NCI-H748 (cell line): ENCODE measurements around the gene C1orf53.
A peak's percentile ranks its signal among the peaks of the same experiment; 100 is the strongest.

Source experiments
- DNase-seq: peaks from one replicate; lab custom pipeline; 2025; ENCODE audit not compliant: unreplicated experiment; lab: John Stamatoyannopoulos, UW

The C1orf53 gene

DNA sequence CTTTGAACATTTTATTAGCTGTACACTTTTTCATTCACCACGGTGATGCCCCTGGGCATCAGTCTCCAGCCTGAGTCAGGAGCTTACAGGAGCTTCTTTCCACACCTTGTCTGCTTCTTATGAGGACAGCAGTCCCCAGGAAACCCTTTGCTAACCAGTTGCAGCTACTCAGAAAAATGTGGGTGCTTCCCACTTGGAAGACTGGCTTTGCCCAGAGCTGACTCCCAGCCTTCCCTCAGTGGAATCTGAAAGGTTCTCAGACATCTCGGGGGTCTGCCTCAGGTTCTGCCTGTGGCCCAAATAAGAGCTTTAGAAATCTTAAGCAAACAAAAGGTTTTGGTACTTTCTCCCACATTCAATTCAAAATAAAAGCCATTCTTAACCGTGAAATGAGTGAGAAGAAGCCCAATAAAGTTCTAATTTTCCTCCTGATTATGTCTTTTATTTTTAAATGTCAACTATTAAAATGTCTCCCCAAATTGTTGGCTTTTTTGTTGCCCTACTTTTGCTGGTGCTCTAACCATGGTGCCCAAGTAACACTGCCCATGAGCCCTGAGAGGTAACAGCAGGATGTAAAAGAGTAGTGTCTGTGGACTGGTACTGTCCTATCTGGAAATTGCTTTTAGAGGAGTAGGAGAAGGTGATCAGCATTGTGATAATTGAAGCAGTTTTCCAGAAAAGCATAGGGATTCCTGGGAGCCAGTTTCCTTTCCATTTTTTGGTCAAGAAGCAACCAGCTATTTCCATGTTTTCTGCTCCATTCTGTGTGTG lies 5.6 kb downstream of the C1orf53 start:
- no peak for DNase-seq

DNA sequence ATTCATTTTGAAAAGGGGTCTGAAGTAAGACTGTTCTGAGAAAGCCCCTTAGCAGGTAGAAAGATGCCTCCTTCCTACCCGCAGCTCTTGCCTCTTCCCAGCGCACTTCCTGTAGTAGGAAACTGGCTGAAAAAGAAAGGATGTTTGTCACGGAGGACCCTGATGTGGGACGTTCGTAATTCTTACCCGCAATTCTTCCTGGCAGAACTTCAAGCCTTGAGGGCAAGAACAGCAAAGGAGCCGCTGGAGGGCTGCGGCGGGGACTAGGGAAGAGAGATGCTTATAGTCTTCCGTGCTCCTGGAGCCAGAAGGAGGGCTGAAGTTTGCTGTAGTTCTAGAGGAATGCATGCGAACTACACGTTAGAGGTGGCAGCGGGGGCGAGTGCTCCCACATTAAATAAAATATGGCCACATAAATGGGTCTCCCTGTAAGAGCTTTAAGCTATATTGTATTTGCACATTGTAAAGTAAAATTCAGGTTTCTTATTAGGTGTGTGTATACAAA lies 6.3 kb downstream of the C1orf53 start:
- DNase-seq = no peak

DNA sequence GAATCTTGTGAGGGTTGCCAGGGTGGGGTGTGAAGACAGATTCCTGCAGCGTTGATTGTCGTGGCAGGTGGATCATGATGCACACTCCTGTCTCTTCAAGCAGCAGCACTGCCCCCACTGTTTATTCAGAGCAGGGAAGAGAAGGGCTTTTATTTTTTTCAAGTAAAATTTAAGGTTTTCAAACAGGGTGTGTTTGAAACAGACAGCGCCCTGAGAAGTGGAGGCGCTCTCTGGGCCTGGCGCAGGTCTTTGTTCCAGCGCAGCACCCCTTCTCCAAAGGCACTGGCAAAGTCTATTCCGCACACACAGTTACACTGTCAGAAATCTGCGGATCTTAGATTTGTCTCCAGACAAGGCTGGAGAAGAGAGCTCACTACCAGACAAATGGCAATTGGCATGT lies 7.0 kb downstream of the C1orf53 start:
- no peak for DNase-seq

DNA sequence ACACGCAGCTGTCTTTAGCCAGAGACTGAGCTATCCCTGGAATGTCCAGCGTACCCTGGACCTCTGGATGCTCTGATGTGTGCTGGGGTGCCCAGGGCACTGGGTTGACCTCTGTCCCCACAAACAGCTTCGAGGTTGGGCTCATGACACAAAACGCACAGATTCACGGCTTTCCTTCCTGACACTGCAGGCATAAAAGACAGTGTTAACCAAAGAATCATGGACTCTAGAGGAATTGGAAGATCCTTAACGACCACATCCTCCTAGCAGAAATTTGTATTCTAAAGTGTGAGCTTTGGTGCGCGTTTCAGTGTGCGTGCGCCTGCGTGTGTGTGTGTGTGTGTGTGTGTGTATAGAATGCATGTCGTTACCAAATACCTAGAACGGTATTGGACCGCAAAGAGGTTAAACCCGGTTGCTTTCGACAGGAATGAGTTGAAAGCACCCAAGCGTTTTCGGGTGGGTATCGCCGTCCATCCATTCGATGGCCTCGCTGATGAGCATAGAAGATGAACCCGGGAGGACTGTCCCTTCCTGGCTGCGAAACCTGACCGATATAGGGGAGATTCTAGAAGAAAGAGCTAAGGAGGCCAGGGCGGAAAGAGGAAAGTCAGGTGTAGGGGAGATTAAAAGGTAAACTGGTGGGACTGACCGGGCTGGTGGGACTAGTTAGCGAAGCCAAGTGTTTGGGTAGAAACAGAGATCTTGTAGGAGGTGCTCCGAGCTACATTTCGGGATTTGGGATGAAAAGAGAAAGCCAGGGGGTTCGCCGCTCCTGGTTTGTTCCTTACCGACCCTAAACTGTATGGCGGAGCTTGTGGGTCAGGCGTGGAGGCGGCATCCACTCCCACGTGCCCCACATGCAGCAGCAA lies 7.9 kb downstream of the C1orf53 start:
- no peak for DNase-seq

DNA sequence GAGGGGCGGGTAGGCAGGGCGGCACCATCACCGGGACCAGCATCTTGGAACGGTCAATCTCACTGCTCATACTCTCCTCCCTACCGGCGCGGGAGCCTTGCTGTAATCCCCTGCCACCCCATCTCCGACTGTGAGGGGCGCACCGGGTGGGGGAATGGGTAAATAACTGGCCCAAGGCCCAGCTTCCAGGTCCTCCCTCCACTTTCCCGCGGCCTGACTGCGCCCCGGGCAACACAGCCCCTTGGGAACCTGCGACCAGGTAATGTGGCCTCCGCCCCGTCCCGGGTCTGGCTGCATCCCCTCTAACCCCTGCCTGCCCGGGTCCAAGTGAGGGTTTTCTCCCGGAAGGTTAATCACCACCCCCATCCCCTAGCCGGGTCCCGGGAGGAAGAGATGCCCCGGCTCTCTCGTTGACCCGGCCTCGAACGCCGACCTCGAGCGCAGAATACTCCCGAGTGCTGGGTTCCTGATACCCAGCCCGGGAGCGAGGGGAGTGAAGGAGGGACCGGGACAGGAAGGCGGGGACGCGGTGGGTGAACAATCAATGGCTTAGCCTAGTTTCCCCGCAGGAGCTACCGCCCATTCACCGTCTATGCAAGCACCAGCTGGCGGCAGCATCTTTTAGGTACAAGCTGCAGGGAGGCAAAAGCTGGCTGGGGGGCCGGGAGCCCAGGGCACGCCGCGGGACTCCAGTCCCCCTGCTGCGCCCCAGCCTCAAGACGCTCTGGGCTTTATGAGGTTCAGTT lies 8.9 kb downstream of the C1orf53 start:
- DNase-seq = peak; percentile 50

DNA sequence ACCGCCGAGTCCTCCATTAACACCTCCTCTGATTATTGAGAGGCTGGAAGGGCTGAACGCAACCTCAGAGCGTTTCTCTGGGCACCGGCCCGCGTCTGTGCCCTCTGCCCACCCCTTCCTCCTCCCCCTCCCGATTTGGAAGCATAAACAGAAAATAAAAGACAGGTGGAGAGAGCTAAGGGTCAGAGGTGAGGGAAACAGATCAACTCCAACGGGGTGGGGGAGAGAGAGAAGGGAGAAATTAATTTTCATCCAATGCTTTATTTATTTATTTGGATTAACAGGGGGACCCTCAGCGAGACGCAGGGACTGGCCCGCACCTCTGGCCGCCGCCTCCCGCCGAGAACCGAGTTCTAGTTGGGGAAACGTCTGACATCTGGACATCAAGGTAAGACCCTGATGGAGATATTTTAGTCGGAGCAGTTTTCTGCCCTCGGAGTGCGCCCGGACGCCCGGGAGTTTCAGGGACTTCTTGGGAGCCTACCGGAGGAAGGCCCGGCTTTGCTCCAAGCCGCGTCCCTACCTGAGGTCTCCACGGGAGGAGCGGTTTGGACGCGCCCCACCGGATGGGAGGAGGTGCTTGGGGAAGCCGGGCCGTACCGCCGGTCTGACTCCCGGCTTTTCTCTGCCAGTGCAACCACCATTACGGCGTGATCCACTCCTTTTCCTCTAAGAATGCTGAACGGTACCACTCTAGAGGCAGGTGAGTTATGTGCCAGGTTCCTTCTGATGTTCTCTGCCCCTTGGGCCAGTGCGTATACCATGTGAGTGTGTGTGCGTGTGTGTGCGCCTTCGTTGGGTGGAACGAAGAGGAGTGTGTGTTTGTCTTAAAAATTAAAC lies 9.6 kb downstream of the C1orf53 start:
- DNase-seq = peak; percentile 54

DNA sequence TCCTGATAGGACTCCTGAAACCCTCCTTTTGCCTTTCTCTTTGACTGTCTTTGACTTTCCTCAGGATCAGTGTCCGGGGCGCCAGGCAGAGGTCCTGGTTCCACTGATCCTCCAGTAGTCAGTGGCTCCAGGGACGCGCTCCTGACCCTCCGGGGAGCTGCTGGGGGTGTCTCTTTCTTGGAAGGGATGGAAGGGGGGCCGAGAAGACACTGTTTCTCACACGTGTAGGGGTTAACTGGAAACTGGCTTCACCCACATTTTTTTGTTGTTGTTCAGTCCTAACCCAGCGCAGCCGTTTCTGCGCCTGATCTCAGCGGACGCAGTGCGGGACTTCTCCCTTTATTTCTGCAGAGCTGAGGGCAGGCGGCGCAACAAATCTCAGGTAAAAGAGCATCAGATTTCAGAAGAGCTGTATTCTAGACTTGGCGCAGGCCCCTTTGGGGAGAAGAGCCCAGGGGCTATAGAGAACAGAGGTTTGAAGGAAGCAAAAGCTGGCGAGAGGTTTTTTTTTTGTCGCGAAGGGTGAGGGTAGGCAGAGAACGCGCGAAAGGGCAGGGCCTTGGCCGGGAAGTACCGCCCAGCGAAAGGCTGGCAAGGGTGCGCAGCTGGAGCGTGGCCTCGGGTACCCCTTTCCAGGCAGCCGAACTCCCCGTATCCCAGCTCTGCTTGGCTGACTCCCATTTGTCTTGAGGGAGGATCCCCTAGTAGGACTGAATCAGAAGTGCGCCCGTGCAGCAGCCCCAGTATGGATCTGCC lies 10.5 kb downstream of the C1orf53 start:
- no peak for DNase-seq

DNA sequence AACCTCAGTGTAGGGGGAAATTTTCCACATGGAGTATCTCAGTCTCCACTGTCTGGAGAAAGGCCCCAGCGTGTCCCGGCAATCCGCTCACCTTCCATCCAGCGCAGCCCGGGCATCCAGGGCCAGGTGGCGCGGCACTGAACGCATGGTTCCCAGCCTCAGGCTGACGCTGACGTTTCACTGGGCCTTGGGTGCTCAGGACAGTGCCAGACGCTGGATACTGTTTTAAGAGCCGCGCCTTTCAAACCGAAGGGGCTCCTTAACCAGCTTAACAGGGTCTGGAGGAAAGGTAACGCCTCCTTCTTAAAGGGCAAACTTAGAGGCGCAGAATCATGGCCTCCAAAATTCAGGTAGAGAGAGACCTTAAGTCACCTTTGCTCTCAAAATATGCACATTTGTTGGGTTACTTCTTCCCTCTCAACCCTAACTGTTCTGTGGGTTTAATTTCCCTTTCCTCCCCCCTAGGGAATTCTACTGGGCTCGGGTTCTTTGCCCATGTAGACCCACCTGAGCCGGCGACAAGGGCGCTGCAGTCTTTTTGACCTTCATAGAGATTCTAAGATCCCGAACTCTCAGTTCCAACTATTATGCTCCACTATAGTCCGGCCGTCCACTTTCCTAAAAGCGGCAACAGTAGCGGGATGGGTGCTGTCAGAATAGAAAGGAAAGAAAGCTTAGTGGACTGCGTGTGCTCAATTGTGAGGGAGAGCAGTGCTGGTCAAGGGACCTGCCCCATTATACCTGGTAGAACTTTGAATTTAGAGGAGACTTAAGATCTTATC lies 11.3 kb downstream of the C1orf53 start:
- DNase-seq = no peak

DNA sequence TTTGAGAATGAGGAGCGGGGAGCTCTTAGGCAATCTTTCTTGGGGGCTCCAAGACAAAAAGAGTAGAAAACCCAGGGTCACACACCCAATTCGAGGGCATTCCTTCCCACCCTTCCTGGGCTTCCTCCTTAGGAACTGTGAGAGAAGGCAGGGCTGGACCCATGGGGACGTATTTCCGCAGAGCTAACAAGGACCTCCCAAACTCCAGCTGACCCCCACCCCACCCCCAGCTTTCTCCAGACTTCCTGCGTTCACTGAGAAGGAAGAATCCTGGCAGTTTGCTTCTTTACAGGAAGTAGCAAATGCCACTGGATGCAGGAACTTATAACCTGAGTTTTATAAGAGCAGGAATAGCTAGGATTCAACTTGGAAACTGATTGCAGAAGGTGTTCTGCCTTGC lies 12.1 kb downstream of the C1orf53 start:
- DNase-seq = no peak

DNA sequence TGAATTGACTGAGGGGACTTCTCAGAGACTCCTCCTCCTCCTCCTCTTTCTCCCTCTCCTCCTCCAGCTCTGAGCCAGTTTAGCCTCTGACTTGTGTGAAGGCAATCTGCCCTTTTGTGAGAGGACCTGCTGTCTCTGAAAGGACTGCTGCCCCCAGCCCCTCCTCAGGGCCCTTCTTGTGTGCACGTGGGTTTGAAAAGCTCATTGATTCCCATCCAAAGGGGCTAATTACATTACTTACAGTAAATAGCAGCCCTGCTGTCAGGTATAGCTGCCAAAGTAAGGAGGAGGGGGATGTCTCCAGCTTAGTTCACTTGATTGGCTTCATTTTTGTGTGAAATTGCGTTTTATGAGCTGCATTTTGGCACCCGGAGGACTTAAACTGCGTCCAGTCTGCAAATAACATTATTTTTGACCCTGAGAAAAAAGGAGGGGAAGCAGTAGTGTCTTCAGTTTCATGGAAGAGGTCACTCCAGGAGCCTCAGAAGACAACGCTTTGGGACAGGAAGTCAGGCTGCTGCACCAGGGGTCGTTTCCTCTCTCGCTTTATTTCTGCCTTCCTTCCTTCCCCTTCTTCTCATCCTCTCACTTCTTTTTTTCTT lies 12.9 kb downstream of the C1orf53 start:
- peak; percentile 58 for DNase-seq

DNA sequence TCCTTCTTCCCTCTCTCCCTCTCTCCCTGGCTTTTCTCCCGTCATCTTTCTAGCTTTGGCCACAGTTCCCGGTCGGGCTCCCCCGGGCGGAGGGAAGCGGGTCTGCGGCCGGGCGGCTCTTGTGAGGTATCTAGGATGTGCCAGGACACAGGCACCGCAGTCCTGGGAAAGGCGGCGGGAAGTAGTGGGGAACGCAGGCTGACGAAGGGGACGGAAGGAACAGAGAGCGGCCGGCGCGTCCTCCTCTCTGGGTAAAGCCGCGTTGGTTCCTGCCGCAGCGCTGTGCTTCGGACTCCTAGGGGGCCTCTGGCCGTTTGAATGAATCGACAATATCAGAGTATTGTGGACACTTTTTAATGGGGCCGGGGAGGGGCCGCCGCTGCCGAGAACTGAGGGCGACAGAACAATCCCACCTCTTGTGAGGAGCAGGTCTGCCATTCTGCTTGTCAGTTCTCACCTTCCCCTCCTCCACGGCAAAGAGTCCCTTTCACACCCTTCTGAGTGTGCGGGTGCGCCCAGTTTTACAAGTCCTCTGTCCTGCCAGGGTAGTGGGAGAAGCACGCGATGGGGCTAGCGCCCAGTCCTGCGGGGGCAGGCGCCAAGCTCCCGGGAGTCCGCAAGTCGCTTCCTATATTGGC lies 13.6 kb downstream of the C1orf53 start:
- peak; percentile 86 for DNase-seq

DNA sequence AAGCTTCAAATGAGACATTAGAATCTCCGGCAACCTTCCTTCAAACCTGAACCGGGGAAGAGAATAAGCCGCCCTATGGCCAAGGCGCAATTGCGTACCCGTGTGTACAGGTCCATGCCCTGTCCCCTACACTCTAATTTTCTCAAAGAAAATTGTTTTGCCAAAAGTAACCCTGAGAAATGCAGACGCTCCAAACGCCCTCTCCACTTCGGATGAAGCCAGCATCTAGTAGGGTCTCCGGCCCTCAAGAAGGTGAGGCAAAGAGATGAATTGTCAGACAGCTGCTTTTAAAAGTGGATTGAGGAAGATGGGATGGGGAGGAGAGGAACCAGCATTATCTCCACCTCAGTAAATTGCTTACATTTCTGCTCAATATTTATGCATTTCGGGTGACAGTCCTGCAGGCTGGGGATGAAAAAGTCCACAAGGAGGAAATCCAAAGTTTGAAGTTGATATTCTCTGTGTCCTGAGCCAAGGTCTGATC lies 14.1 kb downstream of the C1orf53 start:
- DNase-seq = no peak

DNA sequence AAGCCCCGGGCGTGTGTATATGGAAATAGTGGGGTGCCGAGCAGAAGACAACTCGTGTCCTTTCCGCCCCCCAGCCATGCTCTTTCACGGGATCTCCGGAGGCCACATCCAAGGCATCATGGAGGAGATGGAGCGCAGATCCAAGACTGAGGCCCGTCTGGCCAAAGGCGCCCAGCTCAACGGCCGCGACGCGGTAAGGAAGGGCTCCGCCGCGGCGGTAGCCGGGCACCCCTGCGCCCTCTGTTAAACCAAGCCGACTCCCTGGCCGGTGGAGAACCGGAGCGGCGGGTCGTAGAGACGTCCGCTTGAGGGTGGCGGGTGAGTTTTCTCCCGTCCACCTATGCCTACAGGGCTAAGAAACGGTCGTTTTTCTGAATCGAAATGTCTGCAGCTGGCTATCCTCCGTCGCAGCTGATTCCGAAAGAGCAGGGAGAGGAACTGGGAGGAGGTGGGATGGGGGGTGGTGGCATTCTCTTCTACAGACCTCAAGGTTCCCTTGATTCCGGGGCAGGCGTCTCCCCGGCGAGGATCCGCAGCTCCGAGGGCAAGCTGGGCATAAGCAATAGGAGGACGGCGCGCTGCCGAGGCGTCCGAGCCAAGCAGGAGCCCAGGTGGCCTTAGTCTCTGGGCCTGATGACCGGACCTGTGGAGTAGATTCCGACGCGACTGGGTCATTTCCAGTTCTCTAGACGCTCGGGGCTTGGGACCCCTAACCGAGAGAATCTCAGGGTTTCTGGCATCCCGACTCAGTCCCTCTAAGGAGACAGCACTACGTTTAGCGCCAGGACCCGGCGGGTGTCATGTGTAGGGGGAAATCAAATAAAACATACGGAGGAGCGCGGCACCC lies 15.6 kb downstream of the C1orf53 start:
- DNase-seq = peak; percentile 53

DNA sequence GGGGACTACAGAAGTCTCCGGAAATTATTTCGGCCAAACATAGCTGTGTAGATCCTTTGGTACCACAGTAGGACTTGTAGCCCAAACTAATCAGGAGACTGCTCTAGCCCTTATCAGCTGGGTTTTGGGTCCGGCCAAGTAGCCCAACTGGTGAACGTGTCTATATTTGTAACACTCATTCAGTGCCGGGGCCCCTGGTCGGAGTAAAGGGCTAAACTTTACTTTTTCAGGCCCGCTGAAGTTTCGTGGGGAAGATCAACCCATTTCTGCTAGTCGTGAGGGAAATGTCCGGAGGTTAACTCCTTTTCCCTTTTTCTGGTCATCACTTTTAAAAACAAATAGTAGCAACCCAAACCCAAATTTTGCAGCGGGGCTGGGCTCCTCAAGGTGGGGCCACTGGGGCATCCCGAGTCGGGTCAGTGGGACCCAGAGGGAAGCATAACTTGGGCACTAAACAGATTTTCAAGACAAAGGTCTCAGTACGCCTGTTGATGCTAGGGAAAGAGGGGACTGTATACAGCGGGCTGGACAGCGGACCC lies 16.4 kb downstream of the C1orf53 start:
- DNase-seq = no peak

DNA sequence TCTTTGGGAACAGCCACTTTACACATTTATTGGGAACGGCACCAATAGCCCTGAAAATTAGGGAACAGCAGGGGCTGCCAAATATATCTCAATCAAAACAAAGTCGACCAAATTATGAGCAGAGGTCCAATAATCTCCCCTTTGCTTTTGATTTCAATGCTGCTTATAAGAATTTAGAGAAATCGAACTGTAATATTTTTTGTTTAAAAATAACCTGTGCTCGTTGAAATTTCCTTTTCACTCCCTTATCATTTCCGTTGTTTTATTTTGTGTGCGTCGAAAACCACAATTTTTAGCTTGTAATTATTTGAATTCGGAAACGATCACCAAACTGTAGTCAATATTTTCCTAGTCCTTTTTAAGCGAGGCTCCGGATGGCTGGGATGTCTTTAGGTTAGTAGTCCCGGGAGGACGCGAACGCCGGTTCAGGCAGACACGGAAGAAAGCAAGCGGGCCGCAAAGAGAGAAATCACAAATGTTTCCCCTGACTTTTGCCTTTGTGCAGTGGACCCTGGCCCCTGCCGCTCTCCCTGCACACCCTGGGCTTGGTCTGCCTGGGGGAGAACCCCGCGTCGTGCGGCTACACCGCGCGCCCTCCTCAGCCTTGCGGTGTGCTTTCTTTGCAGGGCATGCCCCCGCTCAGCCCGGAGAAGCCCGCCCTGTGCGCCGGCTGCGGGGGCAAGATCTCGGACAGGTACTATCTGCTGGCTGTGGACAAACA lies 17.1 kb downstream of the C1orf53 start:
- DNase-seq = no peak

DNA sequence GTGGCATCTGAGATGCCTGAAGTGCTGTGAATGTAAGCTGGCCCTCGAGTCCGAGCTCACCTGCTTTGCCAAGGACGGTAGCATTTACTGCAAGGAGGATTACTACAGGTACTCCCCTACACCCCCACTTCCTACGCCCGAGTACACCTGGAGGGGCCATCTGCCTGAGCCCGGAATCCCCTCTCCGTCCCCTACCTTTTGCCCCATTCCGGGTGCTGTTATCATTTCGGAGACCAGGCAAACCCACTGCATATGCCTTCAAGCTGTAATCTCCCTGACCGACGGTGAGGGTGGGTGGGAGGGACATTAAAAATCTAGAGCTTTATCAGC lies 17.6 kb downstream of the C1orf53 start:
- DNase-seq = no peak
